SK-N-SH treated with all-trans-retinoic acid at 6 μM for 48 hours (cell line): ENCODE measurements around the gene ADGRF3.

Experiments used
- ATAC-seq: fragments of 200-7000 bp; cut with Tn5 transposase; 3 replicates; pipeline ENCODE4 v1.9.1; 2020; ENCODE audit warnings: mild to moderate bottlenecking, moderate library complexity
- BACH2 ChIP-seq: fragments of 250-450 bp; sonication (Bioruptor Pico); IDR thresholded peaks from 2 replicates; pipeline ENCODE4 v1.9.0; 2021; ENCODE audit warnings: mild to moderate bottlenecking, borderline replicate concordance
- CREB5 ChIP-seq: fragments of 250-450 bp; sonication (Bioruptor Pico); IDR thresholded peaks from 2 replicates; pipeline ENCODE4 v1.5.1; 2020; ENCODE audit warnings: low read depth, mild to moderate bottlenecking, moderate library complexity
- CSRNP3 ChIP-seq: fragments of 250-450 bp; sonication (Bioruptor Pico); IDR thresholded peaks from 2 replicates; pipeline ENCODE4 v1.5.1; 2021; ENCODE audit warnings: mild to moderate bottlenecking, moderate library complexity
- ESRRG ChIP-seq: fragments of 250-450 bp; sonication (Bioruptor Pico); IDR thresholded peaks from 2 replicates; pipeline ENCODE4 v1.6.1; 2021; ENCODE audit warnings: mild to moderate bottlenecking
- GLIS3 ChIP-seq: fragments of 250-450 bp; sonication (Bioruptor Pico); IDR thresholded peaks from 2 replicates; pipeline ENCODE4 v1.5.0; 2020; ENCODE audit warnings: mild to moderate bottlenecking, moderate library complexity
- ISL1 ChIP-seq: fragments of 250-450 bp; sonication (Bioruptor Pico); IDR thresholded peaks from 2 replicates; pipeline ENCODE4 v2.1.2; 2022; ENCODE audit warnings: mild to moderate bottlenecking, moderate library complexity
- OSR1 ChIP-seq: fragments of 250-450 bp; sonication (Bioruptor Pico); IDR thresholded peaks from 2 replicates; pipeline ENCODE4 v1.8.0; 2022; ENCODE audit warnings: moderate library complexity, mild to moderate bottlenecking, inconsistent platforms
- PATZ1 ChIP-seq: fragments of 250-450 bp; sonication (Bioruptor Pico); IDR thresholded peaks from 2 replicates; pipeline ENCODE4 v1.8.0; 2020; ENCODE audit warnings: mild to moderate bottlenecking, moderate library complexity, borderline replicate concordance
- PPARA ChIP-seq: fragments of 250-450 bp; sonication (Bioruptor Pico); IDR thresholded peaks from 2 replicates; pipeline ENCODE4 v1.5.0; 2020; ENCODE audit warnings: mild to moderate bottlenecking, borderline replicate concordance
- RARB ChIP-seq: fragments of 250-450 bp; sonication (Bioruptor Pico); IDR thresholded peaks from 2 replicates; pipeline ENCODE4 v1.8.0; 2021; ENCODE audit warnings: mild to moderate bottlenecking, moderate library complexity
- SNAI2 ChIP-seq: fragments of 250-450 bp; sonication (Bioruptor Pico); IDR thresholded peaks from 2 replicates; pipeline ENCODE4 v1.5.0; 2020; ENCODE audit warnings: mild to moderate bottlenecking, moderate library complexity
- TCF4 ChIP-seq: fragments of 250-450 bp; sonication (Bioruptor Pico); IDR thresholded peaks from 2 replicates; pipeline ENCODE4 v1.8.0; 2021; ENCODE audit warnings: mild to moderate bottlenecking, moderate library complexity, borderline replicate concordance
- TOX ChIP-seq: fragments of 250-450 bp; sonication (Bioruptor Pico); IDR thresholded peaks from 2 replicates; pipeline ENCODE4 v1.8.0; 2021; ENCODE audit warnings: mild to moderate bottlenecking, moderate library complexity, borderline replicate concordance
- TSHZ2 ChIP-seq: fragments of 250-450 bp; sonication (Bioruptor Pico); IDR thresholded peaks from 2 replicates; pipeline ENCODE4 v1.5.0; 2020; ENCODE audit warnings: mild to moderate bottlenecking, moderate library complexity
- ZC3H10 ChIP-seq: fragments of 250-450 bp; sonication (Bioruptor Pico); IDR thresholded peaks from 2 replicates; pipeline ENCODE4 v1.5.1; 2021; ENCODE audit warnings: mild to moderate bottlenecking, moderate library complexity
- ZFP3 ChIP-seq: fragments of 250-450 bp; sonication (Bioruptor Pico); IDR thresholded peaks from 2 replicates; pipeline ENCODE4 v1.5.0; 2020; ENCODE audit warnings: mild to moderate bottlenecking, moderate library complexity
- ZFP30 ChIP-seq: fragments of 450-650 bp; formaldehyde crosslinking; IDR thresholded peaks from 2 replicates; pipeline ENCODE4 v1.5.0; 2022; ENCODE audit warnings: mild to moderate bottlenecking, moderate library complexity
- ZNF565 ChIP-seq: fragments of 450-650 bp; formaldehyde crosslinking; conservative IDR thresholded peaks from 2 replicates; pipeline ENCODE4 v1.5.0; 2020; ENCODE audit warnings: low read depth, mild to moderate bottlenecking, moderate library complexity
- ZNF70 ChIP-seq: fragments of 450-650 bp; formaldehyde crosslinking; IDR thresholded peaks from 2 replicates; pipeline ENCODE4 v1.5.0; 2020; ENCODE audit warnings: mild to moderate bottlenecking, moderate library complexity
- ZNF8 ChIP-seq: fragments of 450-650 bp; formaldehyde crosslinking; IDR thresholded peaks from 2 replicates; pipeline ENCODE4 v1.5.0; 2020; ENCODE audit warnings: mild to moderate bottlenecking, moderate library complexity

ADGRF3 gene

GRCh38 chr2:26317377-26318105 is 29.0 kb downstream of the ADGRF3 start:
- TF ChIP-seq ZFP3 (CRISPR knock-in tag) (no peak), TSHZ2 (CRISPR knock-in tag) (no peak), GLIS3 (CRISPR knock-in tag) (no peak), BACH2 (CRISPR knock-in tag) (no peak), CREB5 (CRISPR knock-in tag) (no peak), ZFP30 (CRISPR knock-in tag) (no peak), SNAI2 (CRISPR knock-in tag) (no peak), OSR1 (CRISPR knock-in tag) (no peak), ESRRG (no peak), ZC3H10 (CRISPR knock-in tag) (no peak), TCF4 (no peak), PPARA (CRISPR knock-in tag) (no peak), ZNF8 (CRISPR knock-in tag) (no peak), PATZ1 (CRISPR knock-in tag) (no peak), RARB (no peak), ZNF70 (no peak), ZNF565 (no peak), CSRNP3 (CRISPR knock-in tag) (no peak)
- TF ChIP-seq, all 23 proteins: peak for 0
- ATAC-seq, result no peak

- no peak for ATAC-seq
- TF ChIP-seq ESRRG, result no peak
- no peak for TF ChIP-seq ISL1
- no peak for TF ChIP-seq TOX (CRISPR knock-in tag)
- TF ChIP-seq ZNF565, result no peak
- no peak for TF ChIP-seq TSHZ2 (CRISPR knock-in tag)
Observed at GRCh38 chr2:26316845-26317244, 29.7 kb downstream of the ADGRF3 start.

- ATAC-seq, result peak; percentile 41
- no peak for TF ChIP-seq CSRNP3 (CRISPR knock-in tag)
- no peak for TF ChIP-seq CREB5 (CRISPR knock-in tag)
- no peak for TF ChIP-seq TSHZ2 (CRISPR knock-in tag)
- TF ChIP-seq SNAI2 (CRISPR knock-in tag), result no peak
- TF ChIP-seq ZNF565, result no peak
- TF ChIP-seq RARB, result no peak
- TF ChIP-seq, all 23 proteins: peak for 0
Observed at GRCh38 chr2:26316041-26316440, 30.5 kb downstream of the ADGRF3 start.
